Activated naive CD4-positive, alpha-beta T cell treated with anti-CD3 and anti-CD28 coated beads for 36 hours (primary cell): ENCODE data around the gene XXYLT1. TPM values are rescaled to one million over a fixed set of nuclear protein-coding genes. Genes with fewer than 3 reads are reported as not detected.
"Not testable (repeated sequence)": the region's sequence is repeated elsewhere in the genome, so short reads cannot be mapped to it uniquely, and the experiment has no call there.

Experiments used
- CTCF ChIA-PET: fragments of 350-600 bp; sonication (Branson Sonifier 250); formaldehyde crosslinking; loops from one replicate; lab custom pipeline; 2021; ENCODE audit warnings: antibody characterized with exemption; lab: Charles Lee
- DNase-seq: peaks from one replicate; pipeline ENCODE4 v3.0.0-alpha.2; 2020
- H3K27ac Mint-ChIP-seq: one replicate; pipeline ENCODE4 v1.8.0; 2021; ENCODE audit warnings: mild to moderate bottlenecking, mixed read lengths
- H3K27me3 Mint-ChIP-seq: one replicate; pipeline ENCODE4 v1.8.0; 2021; ENCODE audit warnings: low read depth, mixed read lengths
- H3K36me3 Mint-ChIP-seq: one replicate; pipeline ENCODE4 v1.8.0; 2021; ENCODE audit warnings: low read depth, mixed read lengths
- H3K4me1 Mint-ChIP-seq: one replicate; pipeline ENCODE4 v1.8.0; 2021; ENCODE audit warnings: low read depth, mixed read lengths
- H3K4me3 Mint-ChIP-seq: one replicate; pipeline ENCODE4 v1.8.0; 2021; ENCODE audit warnings: mild to moderate bottlenecking, moderate library complexity, mixed read lengths
- H3K9me3 Mint-ChIP-seq: one replicate; pipeline ENCODE4 v1.8.0; 2021; ENCODE audit warnings: mixed read lengths
- intact Hi-C: fragments of 100-400 bp; cut with micrococcal nuclease; formaldehyde crosslinking; loops from one replicate; pipeline ENCODE4 v1.15.1; 2023
- total RNA-seq, 2 experiments: library from RNA; stranded (reverse); gene quantifications; one replicate each; pipeline ENCODE4 v1.2.3, GENCODE V29; 2021

XXYLT1 gene
- total RNA-seq, 2 experiments from 2014 or later = 1.8 to 2.5 TPM

GRCh38 chr3:195057716-195058115 is 213.2 kb downstream of the XXYLT1 start:
- H3K4me3 Mint-ChIP-seq = no peak overlapping the region
- intact Hi-C loops = no loop called here
- no peak overlapping the region for H3K27ac Mint-ChIP-seq
- H3K9me3 Mint-ChIP-seq = no peaks in the 10 kb centered on the region
- no peaks in the 10 kb centered on the region for H3K27me3 Mint-ChIP-seq
- H3K4me1 Mint-ChIP-seq = no peaks in the 10 kb centered on the region
- DNase-seq = no peak
- no peaks in the 10 kb centered on the region for H3K36me3 Mint-ChIP-seq
- CTCF ChIA-PET = no interaction called here

- H3K27me3 Mint-ChIP-seq = no peaks in the 10 kb centered on the region
- DNase-seq = no peak
- no peaks in the 10 kb centered on the region for H3K9me3 Mint-ChIP-seq
- H3K4me3 Mint-ChIP-seq = no peak overlapping the region
- CTCF ChIA-PET = interaction anchor here (0.5 kb wide), 1 partner anchor 329 kb away, joined by 4 read pairs; no protein-coding TSS in a partner anchor
- H3K36me3 Mint-ChIP-seq = no peaks in the 10 kb centered on the region
- no peaks in the 10 kb centered on the region for H3K4me1 Mint-ChIP-seq
- intact Hi-C loops = no loop called here
- H3K27ac Mint-ChIP-seq = no peak overlapping the region
Measured at GRCh38 chr3:195056506-195056905, 214.5 kb downstream of the XXYLT1 start.

GRCh38 chr3:195054311-195054710 is 216.6 kb downstream of the XXYLT1 start:
- Mint-ChIP-seq H3K27ac (no peak overlapping the region), H3K36me3 (no peaks in the 10 kb centered on the region), H3K9me3 (no peaks in the 10 kb centered on the region), H3K4me1 (no peaks in the 10 kb centered on the region), H3K27me3 (no peaks in the 10 kb centered on the region), H3K4me3 (no peak overlapping the region)
- intact Hi-C loops = no loop called here
- CTCF ChIA-PET = no interaction called here
- DNase-seq = no peak

- H3K27ac Mint-ChIP-seq = no peak overlapping the region
- H3K27me3 Mint-ChIP-seq = no peaks in the 10 kb centered on the region
- no peaks in the 10 kb centered on the region for H3K9me3 Mint-ChIP-seq
- CTCF ChIA-PET = no interaction called here
- H3K4me3 Mint-ChIP-seq = no peak overlapping the region
- DNase-seq = no peak
- intact Hi-C loops = no loop called here
- H3K4me1 Mint-ChIP-seq = no peaks in the 10 kb centered on the region
- no peaks in the 10 kb centered on the region for H3K36me3 Mint-ChIP-seq
Measured at GRCh38 chr3:195052939-195053338, 218.0 kb downstream of the XXYLT1 start.

GRCh38 chr3:195050296-195050695 is 220.7 kb downstream of the XXYLT1 start:
- H3K27me3 Mint-ChIP-seq, H3K27ac Mint-ChIP-seq, intact Hi-C loops, DNase-seq, H3K4me1 Mint-ChIP-seq, H3K4me3 Mint-ChIP-seq, H3K9me3 Mint-ChIP-seq, H3K36me3 Mint-ChIP-seq: not testable (repeated sequence)
- CTCF ChIA-PET = interaction anchor here (1.1 kb wide), 1 partner anchor 367 kb away, joined by 3 read pairs; no protein-coding TSS in a partner anchor

GRCh38 chr3:195048059-195048905 is 222.7 kb downstream of the XXYLT1 start:
- intact Hi-C loops = no loop called here
- Mint-ChIP-seq H3K27ac (no peak overlapping the region), H3K27me3 (no peaks in the 10 kb centered on the region), H3K9me3 (no peaks in the 10 kb centered on the region), H3K4me1 (no peaks in the 10 kb centered on the region), H3K36me3 (no peaks in the 10 kb centered on the region), H3K4me3 (no peak overlapping the region)
- CTCF ChIA-PET = no interaction called here
- DNase-seq = no peak

- DNase-seq = no peak
- Mint-ChIP-seq H3K27ac (no peak overlapping the region), H3K27me3 (no peaks in the 10 kb centered on the region), H3K9me3 (no peaks in the 10 kb centered on the region), H3K4me3 (no peak overlapping the region), H3K4me1 (no peaks in the 10 kb centered on the region), H3K36me3 (no peaks in the 10 kb centered on the region)
- CTCF ChIA-PET = no interaction called here
- intact Hi-C loops = no loop called here
Measured at GRCh38 chr3:195047536-195047935, 223.4 kb downstream of the XXYLT1 start.

GRCh38 chr3:195046441-195046840 is 224.5 kb downstream of the XXYLT1 start:
- Mint-ChIP-seq H3K9me3 (no peaks in the 10 kb centered on the region), H3K27ac (no peak overlapping the region), H3K4me3 (no peak overlapping the region), H3K4me1 (no peaks in the 10 kb centered on the region), H3K27me3 (no peaks in the 10 kb centered on the region), H3K36me3 (no peaks in the 10 kb centered on the region)
- CTCF ChIA-PET = no interaction called here
- no peak for DNase-seq
- intact Hi-C loops = no loop called here

- Mint-ChIP-seq H3K36me3 (no peaks in the 10 kb centered on the region), H3K4me3 (no peak overlapping the region), H3K27me3 (no peaks in the 10 kb centered on the region), H3K9me3 (no peaks in the 10 kb centered on the region), H3K4me1 (no peaks in the 10 kb centered on the region), H3K27ac (no peak overlapping the region)
- CTCF ChIA-PET = no interaction called here
- intact Hi-C loops = no loop called here
- DNase-seq = no peak
Measured at GRCh38 chr3:195045481-195046210, 225.3 kb downstream of the XXYLT1 start.

GRCh38 chr3:195044411-195044810 is 226.5 kb downstream of the XXYLT1 start:
- CTCF ChIA-PET = no interaction called here

GRCh38 chr3:195043607-195044339 is 227.2 kb downstream of the XXYLT1 start:
- no peaks in the 10 kb centered on the region for H3K36me3 Mint-ChIP-seq
- intact Hi-C loops = no loop called here
- no peaks in the 10 kb centered on the region for H3K9me3 Mint-ChIP-seq
- CTCF ChIA-PET = no interaction called here
- no peak overlapping the region for H3K27ac Mint-ChIP-seq
- no peak overlapping the region for H3K4me3 Mint-ChIP-seq
- no peaks in the 10 kb centered on the region for H3K27me3 Mint-ChIP-seq
- DNase-seq = no peak
- no peaks in the 10 kb centered on the region for H3K4me1 Mint-ChIP-seq

More at GRCh38 chr3:195044411-195044810, 226.5 kb downstream of the XXYLT1 start:
- Mint-ChIP-seq H3K36me3 (no peaks in the 10 kb centered on the region), H3K9me3 (no peaks in the 10 kb centered on the region), H3K27ac (no peak overlapping the region), H3K4me1 (no peaks in the 10 kb centered on the region), H3K27me3 (no peaks in the 10 kb centered on the region), H3K4me3 (no peak overlapping the region)
- intact Hi-C loops = no loop called here
- DNase-seq = no peak
